ENCODE measurements around the gene RAG1.

Gene RAG1

DNA sequence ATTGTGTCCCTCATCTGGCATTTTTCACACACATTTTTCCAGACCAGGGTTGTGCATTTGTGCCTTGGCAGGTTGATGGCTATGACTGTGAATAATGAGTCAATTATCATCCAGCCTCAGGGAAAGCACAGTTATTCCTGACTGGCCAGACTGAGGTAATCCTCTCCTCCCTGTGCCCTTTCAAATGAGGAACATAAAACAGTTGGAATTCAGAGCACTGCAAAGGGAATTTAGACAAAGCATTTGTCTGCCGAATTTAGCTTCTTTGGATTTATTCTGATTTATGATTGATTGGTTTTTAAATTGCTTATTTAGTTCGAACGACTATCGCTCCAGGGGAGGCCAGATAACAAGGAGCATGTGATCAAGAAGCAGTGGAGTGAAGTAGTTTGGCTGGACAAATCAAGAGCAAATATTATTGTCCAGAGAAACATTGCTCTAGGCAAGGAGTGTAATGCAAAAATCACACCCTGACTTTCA lies 61.0 kb downstream of the RAG1 start:
- H3K36me3 ChIP-seq (ENCODE audit: insufficient read depth, insufficient read length, low read length) = no peaks in the 10 kb centered on the region
- no peak for TF ChIP-seq ZNF274 (IDR thresholded peaks at IDR 0.05; ENCODE audit: low read depth, low read length)
- no peak for TF ChIP-seq SUZ12 (IDR thresholded peaks at IDR 0.05; ENCODE audit: extremely low read depth, insufficient read depth, insufficient read length)
- no peak for TF ChIP-seq YY1 (IDR thresholded peaks at IDR 0.05; ENCODE audit: insufficient read depth, insufficient read length)
- H3K4me1 ChIP-seq (ENCODE audit: insufficient read depth, insufficient read length) = no peaks in the 10 kb centered on the region
- DNase-seq (ENCODE audit: low read depth, low spot score) = no peak
- no peak overlapping the region for H3K4me3 ChIP-seq (ENCODE audit: insufficient read length, low read depth)
- H3K9ac ChIP-seq (ENCODE audit: insufficient read length, low read depth) = no peak overlapping the region
- no peaks in the 10 kb centered on the region for H3K9me3 ChIP-seq (ENCODE audit: insufficient read depth, low read length)
- no peaks in the 10 kb centered on the region for H3K27me3 ChIP-seq (ENCODE audit: insufficient read depth, insufficient read length)

All from NT2/D1 (cell line).